HG03095 (cell line): Measurements from ENCODE around the gene USF2.
"Not testable (repeated sequence)": the region's sequence is repeated elsewhere in the genome, so short reads cannot be mapped to it uniquely, and the experiment has no call there.

Source experiments
- ATAC-seq: cut with Tn5 transposase; IDR thresholded peaks from one replicate; pipeline ENCODE4 v1.9.1; 2021; ENCODE audit warnings: moderate library complexity; ENCODE audit not compliant: unreplicated experiment

USF2 gene

GRCh38 chr19:35268536-35269437, at the start of gene USF2:
Gene USF2, plus strand, starts transcription at chr19:35268962. Its CDS starts 140 bp downstream, at chr19:35269102.
- ATAC-seq, result peak; percentile 4

GRCh38 chr19:35219008-35219407, 49.8 kb upstream of the USF2 start:
- no peak for ATAC-seq

GRCh38 chr19:35220315-35220921, 48.3 kb upstream of the USF2 start:
- ATAC-seq, result no peak

- ATAC-seq, result not testable (repeated sequence)
These were observed 47.7 kb upstream of the USF2 start for GRCh38 chr19:35220973-35221590.

- ATAC-seq, result no peak
These were observed 46.3 kb upstream of the USF2 start for GRCh38 chr19:35222373-35223015.

GRCh38 chr19:35223084-35223790, 45.5 kb upstream of the USF2 start:
- no peak for ATAC-seq

- no peak for ATAC-seq
These were observed 44.8 kb upstream of the USF2 start for GRCh38 chr19:35223862-35224505.

GRCh38 chr19:35224681-35225571, 43.8 kb upstream of the USF2 start:
- no peak for ATAC-seq

- no peak for ATAC-seq
These were observed 42.8 kb upstream of the USF2 start for GRCh38 chr19:35225951-35226350.

- ATAC-seq, result no peak
These were observed 42.0 kb upstream of the USF2 start for GRCh38 chr19:35226748-35227147.

- no peak for ATAC-seq
These were observed 40.4 kb upstream of the USF2 start, which contains the start of gene FAM187B for GRCh38 chr19:35228177-35228930. Gene FAM187B, minus strand, starts transcription at chr19:35228739. Its CDS starts 59 bp downstream, at chr19:35228680.

GRCh38 chr19:35229601-35230000, 39.2 kb upstream of the USF2 start:
- no peak for ATAC-seq

GRCh38 chr19:35231956-35232645, 36.7 kb upstream of the USF2 start:
- ATAC-seq, result no peak

- no peak for ATAC-seq
These were observed 35.9 kb upstream of the USF2 start for GRCh38 chr19:35232912-35233311.

GRCh38 chr19:35236638-35237400, 31.9 kb upstream of the USF2 start:
- ATAC-seq, result no peak

- not testable (repeated sequence) for ATAC-seq
These were observed 29.2 kb upstream of the USF2 start for GRCh38 chr19:35239597-35239996.

- no peak for ATAC-seq
These were observed 28.4 kb upstream of the USF2 start for GRCh38 chr19:35240327-35240726.
